ENCODE results near the gene SLC47A2.

The SLC47A2 gene

GRCh38 chr17:19747829-19748806 lies 31.7 kb upstream of the SLC47A2 start, which contains the start of gene ALDH3A1:
ALDH3A1 (minus strand) TSS chr17:19748298; CDS start chr17:19745129, 3,169 bp downstream.
- no peak for TF ChIP-seq MAX (IDR thresholded peaks at IDR 0.05)
- no peak for TF ChIP-seq YY1 (IDR thresholded peaks at IDR 0.05; ENCODE audit: low read depth)
- TF ChIP-seq EGR1 (IDR thresholded peaks at IDR 0.05) = no peak
- TF ChIP-seq CREB1 (IDR thresholded peaks at IDR 0.05; ENCODE audit: low read depth) = no peak
- no peak for TF ChIP-seq TEAD4 (IDR thresholded peaks at IDR 0.05)
- peak; percentile 70; the same call in 1 of the 2 replicates for TF ChIP-seq NFIC (IDR thresholded peaks at IDR 0.05)
- TF ChIP-seq FOXM1 (IDR thresholded peaks at IDR 0.05; ENCODE audit: borderline replicate concordance, low read depth) = 0 out of 2 replicates have a peak, but pooled peaks have one; percentile 45
- no peak for TF ChIP-seq TAF1 (IDR thresholded peaks at IDR 0.05; ENCODE audit: low read depth)
- no peak for TF ChIP-seq CEBPB (IDR thresholded peaks at IDR 0.05)
- TF ChIP-seq ZBTB7A (IDR thresholded peaks at IDR 0.05; ENCODE audit: low read depth) = no peak
- peak; percentile 65 for TF ChIP-seq EP300 (IDR thresholded peaks at IDR 0.05; ENCODE audit: borderline replicate concordance)
- TF ChIP-seq, protein P1, sequence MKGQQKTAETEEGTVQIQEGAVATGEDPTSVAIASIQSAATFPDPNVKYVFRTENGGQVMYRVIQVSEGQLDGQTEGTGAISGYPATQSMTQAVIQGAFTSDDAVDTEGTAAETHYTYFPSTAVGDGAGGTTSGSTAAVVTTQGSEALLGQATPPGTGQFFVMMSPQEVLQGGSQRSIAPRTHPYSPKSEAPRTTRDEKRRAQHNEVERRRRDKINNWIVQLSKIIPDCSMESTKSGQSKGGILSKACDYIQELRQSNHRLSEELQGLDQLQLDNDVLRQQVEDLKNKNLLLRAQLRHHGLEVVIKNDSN (IDR thresholded peaks at IDR 0.05) = no peak
- no peak for TF ChIP-seq REST (IDR thresholded peaks at IDR 0.05; ENCODE audit: low read depth)
- TF ChIP-seq TCF12 (IDR thresholded peaks at IDR 0.05; ENCODE audit: low read depth) = peak; percentile 38; the same call in 1 of the 2 replicates
- TF ChIP-seq RAD21 (IDR thresholded peaks at IDR 0.05; ENCODE audit: low read depth) = no peak

- TF ChIP-seq MAX (IDR thresholded peaks at IDR 0.05) (no peak), CREB1 (IDR thresholded peaks at IDR 0.05; ENCODE audit: low read depth) (no peak), EP300 (IDR thresholded peaks at IDR 0.05; ENCODE audit: borderline replicate concordance) (no peak), CEBPB (IDR thresholded peaks at IDR 0.05) (no peak), REST (IDR thresholded peaks at IDR 0.05; ENCODE audit: low read depth) (no peak), TEAD4 (IDR thresholded peaks at IDR 0.05) (no peak), EGR1 (IDR thresholded peaks at IDR 0.05) (no peak), TAF1 (IDR thresholded peaks at IDR 0.05; ENCODE audit: low read depth) (no peak), TCF12 (IDR thresholded peaks at IDR 0.05; ENCODE audit: low read depth) (no peak), YY1 (IDR thresholded peaks at IDR 0.05; ENCODE audit: low read depth) (no peak), NFIC (IDR thresholded peaks at IDR 0.05) (no peak), FOXM1 (IDR thresholded peaks at IDR 0.05; ENCODE audit: borderline replicate concordance, low read depth) (no peak), RAD21 (IDR thresholded peaks at IDR 0.05; ENCODE audit: low read depth) (no peak), ZBTB7A (IDR thresholded peaks at IDR 0.05; ENCODE audit: low read depth) (no peak)
- TF ChIP-seq, protein P1 (IDR thresholded peaks at IDR 0.05) = no peak
Observed at GRCh38 chr17:19747159-19747719, 30.9 kb upstream of the SLC47A2 start.

DNA sequence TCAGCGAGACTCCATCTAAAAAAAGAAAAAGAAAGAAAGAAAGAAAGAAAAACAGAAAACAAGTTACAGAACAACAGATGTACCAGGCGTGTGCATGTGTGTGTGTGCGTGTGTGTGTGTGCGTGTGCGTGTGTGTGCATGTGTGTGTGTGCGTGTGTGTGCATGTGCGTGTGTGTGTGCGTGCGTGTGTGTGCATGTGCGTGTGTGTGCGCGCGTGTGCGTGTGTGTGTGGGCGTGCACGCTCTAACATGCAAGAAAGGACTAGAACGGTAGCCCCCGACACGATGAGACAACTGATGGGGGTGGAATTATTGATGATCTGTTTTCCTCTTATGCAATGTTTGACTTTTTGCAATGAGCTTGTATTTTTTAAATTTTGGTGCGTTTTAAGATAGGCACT lies 30.1 kb upstream of the SLC47A2 start:
- TF ChIP-seq, protein P1 (IDR thresholded peaks at IDR 0.05) = no peak
- TF ChIP-seq RAD21 (IDR thresholded peaks at IDR 0.05; ENCODE audit: low read depth) (no peak), TAF1 (IDR thresholded peaks at IDR 0.05; ENCODE audit: low read depth) (no peak), ZBTB7A (IDR thresholded peaks at IDR 0.05; ENCODE audit: low read depth) (no peak), REST (IDR thresholded peaks at IDR 0.05; ENCODE audit: low read depth) (no peak), CREB1 (IDR thresholded peaks at IDR 0.05; ENCODE audit: low read depth) (no peak), NFIC (IDR thresholded peaks at IDR 0.05) (no peak), YY1 (IDR thresholded peaks at IDR 0.05; ENCODE audit: low read depth) (no peak), FOXM1 (IDR thresholded peaks at IDR 0.05; ENCODE audit: borderline replicate concordance, low read depth) (no peak), MAX (IDR thresholded peaks at IDR 0.05) (no peak), EP300 (IDR thresholded peaks at IDR 0.05; ENCODE audit: borderline replicate concordance) (no peak)
